Ovary (tissue), 3 donors: Measurements from ENCODE around the gene USP11.

Source experiments
- EP300 ChIP-seq: sonication (generic); formaldehyde crosslinking; IDR thresholded peaks from one replicate; pipeline ENCODE4 v1.6.1; 2017; ENCODE audit warnings: antibody characterized with exemption
- POLR2A ChIP-seq: fragments of 450-650 bp; IDR thresholded peaks from one replicate; pipeline ENCODE4 v1.6.1; 2017; ENCODE audit warnings: antibody characterized with exemption, mild to moderate bottlenecking, moderate library complexity
- TF ChIP-seq, protein P1 (sequence below), 3 donors: fragments of 450-650 bp in 2 of 3; fragments of 200-600 bp in 1 of 3; IDR thresholded peaks; one replicate each; pipeline versions ENCODE4 v1.5.1 to v1.8.0; 2016 to 2022; ENCODE audit warnings: antibody characterized with exemption in 3 of 3, mild to moderate bottlenecking in 1 of 3
- donor health status: DM: no; HTN: no; CAD: no.

DNA sequence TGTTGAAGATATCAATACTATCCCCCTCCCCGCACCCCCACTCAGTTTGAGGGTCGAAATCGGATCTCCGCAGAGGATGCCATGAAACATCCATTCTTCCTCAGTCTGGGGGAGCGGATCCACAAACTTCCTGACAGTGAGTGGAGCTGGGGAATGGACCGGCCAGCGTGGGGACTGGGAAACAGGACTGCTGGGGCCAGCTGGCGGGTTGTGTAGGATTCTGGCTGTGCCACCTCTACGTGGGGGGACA, 5.5 kb upstream of the USP11 start:
- TF ChIP-seq, protein P1, sequence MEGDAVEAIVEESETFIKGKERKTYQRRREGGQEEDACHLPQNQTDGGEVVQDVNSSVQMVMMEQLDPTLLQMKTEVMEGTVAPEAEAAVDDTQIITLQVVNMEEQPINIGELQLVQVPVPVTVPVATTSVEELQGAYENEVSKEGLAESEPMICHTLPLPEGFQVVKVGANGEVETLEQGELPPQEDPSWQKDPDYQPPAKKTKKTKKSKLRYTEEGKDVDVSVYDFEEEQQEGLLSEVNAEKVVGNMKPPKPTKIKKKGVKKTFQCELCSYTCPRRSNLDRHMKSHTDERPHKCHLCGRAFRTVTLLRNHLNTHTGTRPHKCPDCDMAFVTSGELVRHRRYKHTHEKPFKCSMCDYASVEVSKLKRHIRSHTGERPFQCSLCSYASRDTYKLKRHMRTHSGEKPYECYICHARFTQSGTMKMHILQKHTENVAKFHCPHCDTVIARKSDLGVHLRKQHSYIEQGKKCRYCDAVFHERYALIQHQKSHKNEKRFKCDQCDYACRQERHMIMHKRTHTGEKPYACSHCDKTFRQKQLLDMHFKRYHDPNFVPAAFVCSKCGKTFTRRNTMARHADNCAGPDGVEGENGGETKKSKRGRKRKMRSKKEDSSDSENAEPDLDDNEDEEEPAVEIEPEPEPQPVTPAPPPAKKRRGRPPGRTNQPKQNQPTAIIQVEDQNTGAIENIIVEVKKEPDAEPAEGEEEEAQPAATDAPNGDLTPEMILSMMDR (IDR thresholded peaks at IDR 0.05) = no peak
- no peak for TF ChIP-seq POLR2A
- TF ChIP-seq EP300 = no peak
